Smooth muscle cell (in vitro differentiated cells): ENCODE measurements around the gene AK8. TPM values are rescaled to one million over a fixed set of nuclear protein-coding genes. Genes with fewer than 3 reads are reported as not detected.
A peak's percentile ranks its signal among the peaks of the same experiment; 100 is the strongest.

ENCODE experiments used
- DNase-seq: peaks from one replicate; lab custom pipeline; 2025; ENCODE audit not compliant: unreplicated experiment; lab: John Stamatoyannopoulos, UW
- H2AFZ ChIP-seq: fragments of 200-600 bp; sonication (generic); 2 replicates; pipeline ENCODE4 v1.6.0; 2016; ENCODE audit warnings: antibody characterized with exemption, low read depth, mild to moderate bottlenecking
- H3F3A ChIP-seq: fragments of 200-600 bp; sonication (generic); 2 replicates; pipeline ENCODE4 v1.6.0; 2017; ENCODE audit warnings: antibody characterized with exemption, low read depth
- H3K27ac ChIP-seq: fragments of 200-600 bp; sonication (generic); 2 replicates; pipeline ENCODE4 v1.5.1; 2016; ENCODE audit warnings: low read depth, mild to moderate bottlenecking
- H3K27me3 ChIP-seq: fragments of 200-600 bp; sonication (generic); 2 replicates; pipeline ENCODE4 v1.6.1; 2016; ENCODE audit warnings: low read depth, mild to moderate bottlenecking
- H3K36me3 ChIP-seq: fragments of 200-600 bp; sonication (generic); 2 replicates; pipeline ENCODE4 v1.5.1; 2016; ENCODE audit warnings: low read depth
- H3K4me1 ChIP-seq: fragments of 200-600 bp; sonication (generic); 2 replicates; pipeline ENCODE4 v1.5.1; 2016; ENCODE audit warnings: low read depth
- H3K4me2 ChIP-seq: fragments of 200-600 bp; sonication (generic); 2 replicates; pipeline ENCODE4 v1.6.0; 2016; ENCODE audit warnings: mild to moderate bottlenecking
- H3K4me3 ChIP-seq: fragments of 200-600 bp; sonication (generic); 2 replicates; pipeline ENCODE4 v1.5.1; 2016; ENCODE audit warnings: mild to moderate bottlenecking
- H3K79me2 ChIP-seq: fragments of 200-600 bp; sonication (generic); 2 replicates; pipeline ENCODE4 v1.6.0; 2016; ENCODE audit warnings: low read depth, mild to moderate bottlenecking
- H3K9ac ChIP-seq: fragments of 200-600 bp; sonication (generic); 2 replicates; pipeline ENCODE4 v1.6.0; 2016; ENCODE audit warnings: low read depth
- H3K9me3 ChIP-seq: fragments of 200-600 bp; sonication (generic); replicated peaks from 2 replicates; pipeline ENCODE4 v1.5.1; 2016; ENCODE audit warnings: low read depth
- H4K20me1 ChIP-seq: fragments of 200-600 bp; sonication (generic); 2 replicates; pipeline ENCODE4 v1.6.0; 2016; ENCODE audit warnings: low read depth
- WGBS: methylation state at CpG from one replicate; pipeline ENCODE4 v1.1.7; 2016; ENCODE audit warnings: low lambda C conversion rate; 5-methylcytosine and 5-hydroxymethylcytosine counted together
- polyA plus RNA-seq: library from polyadenylated mRNA; unstranded; fragments of >200 nt; fragmentation: Nextera tagmentation; extraction: Ambion mirVana; gene quantifications from 2 replicates; pipeline ENCODE4 v1.2.1, GENCODE V29; 2016
- total RNA-seq: library from RNA; depleted of rRNA; stranded (reverse); fragments of >200 nt; gene quantifications from 2 replicates; pipeline ENCODE4 v1.2.3, GENCODE V29; 2014
- TF ChIP-seq, protein P1 (sequence below): fragments of 200-600 bp; sonication (generic); IDR thresholded peaks from 2 replicates; pipeline ENCODE4 v1.5.1; 2017; ENCODE audit warnings: borderline replicate concordance, mild to moderate bottlenecking, antibody characterized with exemption; ENCODE audit not compliant: insufficient read depth, poor library complexity, severe bottlenecking

The AK8 gene
- total and polyA plus RNA-seq, 2 experiments from 2014 or later, result 0.67 to 1.4 TPM

DNA sequence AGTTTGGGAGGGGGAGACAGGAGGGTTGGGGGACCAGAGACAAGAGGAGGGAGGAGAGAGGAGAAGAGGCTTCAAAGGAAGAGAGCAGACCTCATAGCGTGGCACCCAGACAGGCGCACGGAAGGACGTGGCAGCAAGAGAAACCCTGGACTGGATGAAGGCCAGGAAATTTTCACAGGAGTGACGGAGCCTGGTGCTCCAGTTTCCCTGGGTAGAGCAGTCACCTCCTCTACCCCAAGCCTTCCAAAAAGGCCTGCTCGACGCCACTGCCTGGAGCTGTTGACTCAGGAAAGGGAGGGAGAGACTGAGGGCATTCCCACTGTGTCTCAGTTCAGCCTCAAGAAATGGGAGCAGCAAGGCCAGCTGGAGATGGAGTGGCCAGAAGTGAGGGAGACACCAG is 19.3 kb downstream of the AK8 start:
- no peaks in the 10 kb centered on the region for H3K27me3 ChIP-seq
- H4K20me1 ChIP-seq, result no peaks in the 10 kb centered on the region
- H3F3A ChIP-seq, result no peaks in the 10 kb centered on the region
- H3K36me3 ChIP-seq, result no peaks in the 10 kb centered on the region
- H3K9me3 ChIP-seq, result no peaks in the 10 kb centered on the region
- H3K27ac ChIP-seq, result no peak overlapping the region
- no peak overlapping the region for H3K4me3 ChIP-seq
- DNase-seq, result no peak
- no peak overlapping the region for H2AFZ ChIP-seq
- TF ChIP-seq, protein P1, sequence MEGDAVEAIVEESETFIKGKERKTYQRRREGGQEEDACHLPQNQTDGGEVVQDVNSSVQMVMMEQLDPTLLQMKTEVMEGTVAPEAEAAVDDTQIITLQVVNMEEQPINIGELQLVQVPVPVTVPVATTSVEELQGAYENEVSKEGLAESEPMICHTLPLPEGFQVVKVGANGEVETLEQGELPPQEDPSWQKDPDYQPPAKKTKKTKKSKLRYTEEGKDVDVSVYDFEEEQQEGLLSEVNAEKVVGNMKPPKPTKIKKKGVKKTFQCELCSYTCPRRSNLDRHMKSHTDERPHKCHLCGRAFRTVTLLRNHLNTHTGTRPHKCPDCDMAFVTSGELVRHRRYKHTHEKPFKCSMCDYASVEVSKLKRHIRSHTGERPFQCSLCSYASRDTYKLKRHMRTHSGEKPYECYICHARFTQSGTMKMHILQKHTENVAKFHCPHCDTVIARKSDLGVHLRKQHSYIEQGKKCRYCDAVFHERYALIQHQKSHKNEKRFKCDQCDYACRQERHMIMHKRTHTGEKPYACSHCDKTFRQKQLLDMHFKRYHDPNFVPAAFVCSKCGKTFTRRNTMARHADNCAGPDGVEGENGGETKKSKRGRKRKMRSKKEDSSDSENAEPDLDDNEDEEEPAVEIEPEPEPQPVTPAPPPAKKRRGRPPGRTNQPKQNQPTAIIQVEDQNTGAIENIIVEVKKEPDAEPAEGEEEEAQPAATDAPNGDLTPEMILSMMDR, result no peak
- H3K4me2 ChIP-seq, result no peak overlapping the region
- H3K9ac ChIP-seq, result no peak overlapping the region
- H3K79me2 ChIP-seq, result no peaks in the 10 kb centered on the region
- H3K4me1 ChIP-seq, result peaks cover 11% of the 10 kb centered on the region
- 77% methylated on average over 6 of the region's 7 CpGs for WGBS

DNA sequence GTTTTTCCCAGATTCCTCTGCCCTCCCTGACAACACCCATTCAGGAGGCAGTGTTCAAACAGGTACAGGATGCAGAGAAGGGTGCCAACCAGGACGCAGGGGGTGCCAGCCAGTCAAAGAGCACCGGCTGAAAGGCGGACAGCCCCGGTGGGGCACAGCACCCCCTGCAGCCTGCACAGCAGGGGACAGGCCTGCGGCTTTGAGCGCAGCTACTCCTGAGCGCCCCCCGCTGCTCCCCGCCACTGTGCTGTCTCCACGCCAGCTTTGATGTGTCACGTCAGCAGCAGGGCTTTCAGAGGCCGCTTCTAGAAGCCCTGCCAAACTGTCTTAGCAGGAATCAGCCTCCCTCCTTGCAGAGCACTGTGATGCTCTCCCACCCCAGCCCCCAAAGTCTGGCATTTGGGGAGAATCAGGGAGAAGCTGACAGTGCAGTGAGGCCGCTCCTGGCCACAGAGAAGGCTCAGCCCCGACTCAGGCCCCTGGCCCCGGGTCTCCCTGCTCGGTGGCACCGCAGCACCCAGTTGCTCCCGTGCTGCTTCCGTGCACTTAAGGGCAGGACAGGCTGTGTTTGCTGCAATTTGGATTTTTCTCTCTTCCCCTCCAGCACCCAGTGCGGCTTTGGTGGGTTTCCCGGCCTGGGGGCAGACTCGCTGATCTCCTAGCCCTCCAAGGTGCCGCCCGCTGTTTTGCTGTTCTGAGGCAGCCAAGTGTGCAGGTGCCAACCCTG is 20.3 kb downstream of the AK8 start:
- Histone ChIP-seq H3K36me3 (no peaks in the 10 kb centered on the region), H3K4me1 (peaks cover 11% of the 10 kb centered on the region), H3F3A (no peaks in the 10 kb centered on the region), H3K4me2 (peak overlapping the region; percentile 10), H3K27ac (no peak overlapping the region), H2AFZ (no peak overlapping the region), H3K4me3 (no peak overlapping the region), H3K9ac (no peak overlapping the region), H3K9me3 (no peaks in the 10 kb centered on the region), H3K27me3 (no peaks in the 10 kb centered on the region), H3K79me2 (no peaks in the 10 kb centered on the region), H4K20me1 (no peaks in the 10 kb centered on the region)
- WGBS, result 75% methylated on average over 24 of the region's 24 CpGs
- DNase-seq, result no peak
- TF ChIP-seq, protein P1, result no peak

DNA sequence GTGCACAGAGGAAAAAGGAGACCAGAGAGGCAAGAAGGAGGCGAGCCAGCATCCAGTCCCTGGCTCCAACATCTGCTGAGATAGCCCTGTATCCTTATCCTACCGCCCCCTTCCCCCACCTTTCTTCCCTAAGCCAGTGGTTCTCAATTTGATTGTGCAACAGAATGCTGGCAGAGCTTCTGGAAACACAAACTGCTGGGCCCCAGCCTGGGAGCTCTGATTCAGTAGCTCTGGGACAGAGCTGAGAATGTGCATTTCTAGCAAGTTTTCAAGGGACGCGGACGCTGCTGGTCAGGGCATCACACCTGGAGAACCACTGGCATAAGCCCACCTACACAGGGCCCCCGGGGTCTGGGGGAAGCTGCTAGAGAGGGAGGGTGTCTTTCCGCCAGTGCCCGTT is 21.1 kb downstream of the AK8 start:
- peak; percentile 14 for DNase-seq
- WGBS, result 69% methylated on average over 8 of the region's 8 CpGs
- no peak overlapping the region for H3K27ac ChIP-seq

More for the DNA sequence above, 21.1 kb downstream of the AK8 start:
- Histone ChIP-seq H3K27me3 (no peaks in the 10 kb centered on the region), H3K9ac (no peak overlapping the region), H2AFZ (no peak overlapping the region), H3K36me3 (no peaks in the 10 kb centered on the region), H3K79me2 (no peaks in the 10 kb centered on the region), H3K4me2 (peak overlapping the region; percentile 10), H3K4me3 (no peak overlapping the region), H4K20me1 (no peaks in the 10 kb centered on the region), H3F3A (no peaks in the 10 kb centered on the region), H3K4me1 (peaks cover 11% of the 10 kb centered on the region), H3K9me3 (no peaks in the 10 kb centered on the region)
- TF ChIP-seq, protein P1, result no peak
